SK-N-SH (cell line): Measurements from ENCODE around the gene CLCA4.

Source experiments
- CTCF ChIP-seq: fragments of 200-600 bp; sonication (generic); IDR thresholded peaks from 2 replicates; pipeline ENCODE4 v1.6.1; 2017; ENCODE audit warnings: antibody characterized with exemption, mild to moderate bottlenecking, moderate library complexity
- MAX ChIP-seq: IDR thresholded peaks from 2 replicates; pipeline ENCODE4 v1.4.0; 2012; ENCODE audit warnings: low read depth
- POLR2AphosphoS5 ChIP-seq: IDR thresholded peaks from 2 replicates; pipeline ENCODE4 v1.6.1; 2012; ENCODE audit warnings: low read depth, low read length
- TEAD4 ChIP-seq: IDR thresholded peaks from 2 replicates; pipeline ENCODE4 v1.4.0; 2012; ENCODE audit warnings: mild to moderate bottlenecking, borderline replicate concordance; ENCODE audit not compliant: insufficient read depth

GRCh38 chr1:86537928-86538695 lies 8.8 kb upstream of the CLCA4 start:
- no peak for TF ChIP-seq TEAD4
- TF ChIP-seq CTCF = no peak
- TF ChIP-seq MAX = no peak
- no peak for TF ChIP-seq POLR2AphosphoS5
